ENCODE data around the gene MUC5B.

The MUC5B gene

DNA sequence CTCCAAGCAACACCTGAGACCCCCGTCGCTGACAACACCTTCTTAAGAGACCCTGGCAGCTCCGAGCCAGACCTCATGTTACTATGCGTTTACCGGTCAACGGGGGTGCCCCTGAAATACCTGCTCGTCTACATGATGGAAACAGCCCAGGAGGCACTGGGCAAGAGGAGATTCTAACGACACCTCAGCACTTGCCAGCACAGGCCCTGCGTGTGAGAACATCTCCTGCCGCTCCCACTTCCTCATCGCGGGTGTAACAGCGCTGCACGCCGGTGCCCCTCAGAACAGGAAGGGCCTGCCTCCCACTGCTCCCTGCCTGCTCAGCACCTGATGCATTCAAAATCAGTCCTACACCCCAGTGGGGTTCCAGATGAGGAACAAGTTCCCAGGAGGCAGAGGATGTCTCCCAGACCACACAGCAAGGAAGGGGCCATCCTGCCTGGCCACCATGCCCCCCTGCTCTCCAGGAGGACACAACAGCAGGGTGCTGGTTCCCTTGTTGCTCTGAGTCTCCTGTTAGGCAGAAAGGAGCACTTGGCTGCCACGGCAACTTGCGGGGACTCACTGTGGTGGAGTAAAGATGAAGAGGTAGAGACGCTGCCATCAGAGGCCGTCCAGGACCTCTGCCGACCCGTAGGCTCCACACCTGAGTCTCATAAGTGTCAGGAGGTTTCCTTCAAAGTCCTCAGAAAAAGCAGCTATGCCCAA lies 84.5 kb downstream of the MUC5B start:
- no peak for DNase-seq

DNA sequence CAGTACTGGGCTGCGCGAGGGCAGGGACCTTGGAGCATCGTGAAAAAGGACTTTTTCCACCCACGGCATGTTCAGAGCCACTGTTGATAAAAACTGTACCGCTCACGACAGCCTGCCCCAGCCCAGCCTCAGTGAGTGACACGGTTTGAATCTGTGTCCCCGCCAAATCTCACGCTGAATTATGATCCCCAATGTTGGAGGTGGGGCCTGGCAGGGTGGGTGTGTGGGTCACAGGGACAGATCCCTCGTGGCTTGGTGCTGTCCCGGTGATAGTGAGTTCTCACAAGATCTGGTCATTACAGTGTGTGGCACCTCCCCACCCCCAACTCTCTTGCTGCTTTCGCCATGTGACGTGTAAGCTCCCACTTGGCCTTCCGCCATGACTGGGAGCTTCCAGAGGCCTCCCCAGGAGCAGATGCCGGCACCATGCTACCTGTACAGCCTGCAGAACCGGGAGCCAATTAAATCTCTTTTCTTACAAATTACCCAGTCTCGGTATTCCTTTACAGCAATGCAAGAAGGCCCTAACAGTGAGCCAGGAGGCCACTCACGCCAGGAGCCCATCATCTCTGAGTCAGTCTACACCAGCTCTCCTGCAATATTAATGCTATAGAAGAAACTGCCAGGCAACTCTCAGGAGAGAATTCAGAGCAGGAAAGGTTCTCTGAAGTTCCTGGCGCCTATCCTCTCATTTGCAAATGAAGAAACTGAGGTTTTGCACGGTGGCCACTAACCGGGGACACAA lies 85.3 kb downstream of the MUC5B start:
- DNase-seq: peak in 2 of 58 donors; percentile 31 to 58

DNA sequence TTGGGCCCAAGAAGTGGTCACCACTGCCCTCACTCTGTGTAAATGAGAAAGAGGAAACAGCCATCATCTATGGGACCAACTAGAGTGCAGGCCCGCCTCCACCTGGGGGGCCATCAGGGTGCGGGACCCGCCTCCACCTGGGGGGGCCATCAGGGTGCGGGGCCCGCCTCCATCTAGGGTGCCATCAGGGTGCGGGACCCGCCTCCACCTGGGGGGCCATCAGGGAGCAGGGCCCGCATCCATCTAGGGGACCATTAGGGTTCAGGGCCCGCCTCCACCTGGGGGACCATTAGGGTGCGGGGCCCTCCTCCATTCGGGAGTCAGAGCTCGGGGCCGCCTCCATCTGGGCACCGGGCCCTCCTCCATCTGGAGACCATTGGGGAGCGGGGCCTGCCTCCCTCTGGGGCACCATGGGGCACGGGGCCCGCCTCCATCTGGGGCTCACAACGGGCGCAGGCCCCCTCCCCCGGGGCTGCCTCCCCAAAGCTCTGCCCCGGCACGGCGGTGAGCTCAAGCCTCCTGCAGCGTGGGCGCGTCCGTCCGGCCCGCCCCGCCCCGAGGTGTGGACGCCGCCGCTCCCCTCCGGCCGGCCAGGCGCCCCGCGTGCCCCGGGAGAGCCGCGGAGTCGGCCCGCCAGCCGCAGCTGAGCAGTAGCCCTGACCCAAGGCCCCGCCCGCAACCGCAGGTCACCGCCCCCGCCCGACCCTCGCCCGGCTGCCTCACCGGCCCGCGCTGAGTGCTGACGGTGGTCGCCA lies 86.1 kb downstream of the MUC5B start:
- DNase-seq: no peak

DNA sequence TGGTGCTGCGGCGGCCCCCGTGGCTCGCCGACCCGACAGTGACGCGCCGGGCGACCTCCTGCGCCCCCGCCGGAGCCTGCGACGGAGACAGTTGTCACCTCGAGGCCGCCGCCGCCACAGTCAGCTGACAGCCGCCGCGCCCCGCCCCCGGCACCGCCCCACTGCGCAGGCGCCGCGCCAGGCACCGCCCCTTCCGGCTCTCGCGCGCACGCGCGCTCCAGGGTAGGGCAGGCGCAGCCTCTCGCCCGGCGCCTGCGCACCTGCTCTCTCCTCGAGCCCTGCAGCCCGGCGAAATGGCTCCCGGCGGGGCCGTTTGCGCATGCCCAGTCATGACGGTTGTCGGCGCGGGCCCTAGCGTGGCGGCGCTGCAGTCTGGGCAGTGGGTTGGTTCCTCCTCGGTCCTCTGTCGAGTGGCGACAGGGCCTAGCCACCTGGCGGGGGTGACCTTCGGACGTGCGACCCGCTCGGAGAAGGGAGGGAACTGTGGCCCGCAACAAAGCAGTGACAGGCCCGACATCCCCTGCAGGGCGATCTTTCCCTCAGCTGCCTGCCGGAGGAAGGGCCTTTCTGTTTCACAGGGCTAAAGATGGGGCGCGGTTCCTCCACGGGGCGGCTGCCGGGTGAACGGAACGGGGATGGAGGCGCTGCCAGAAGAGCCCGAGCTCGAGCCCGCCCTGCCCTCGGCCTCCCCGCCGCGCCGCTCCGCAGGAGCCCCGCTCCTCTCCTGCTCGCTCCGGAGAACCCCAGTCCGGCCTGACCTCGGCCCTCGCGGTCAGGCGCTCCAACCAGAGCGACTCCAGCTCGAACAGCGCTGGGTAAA lies 86.8 kb downstream of the MUC5B start, which contains the start of gene TOLLIP:
Gene TOLLIP (minus strand): TSS at position 135 of the 820 bp plus-strand sequence. CDS start 134 bp downstream, at position 1.
- DNase-seq: peak; percentile 25 to 99 (median 93)

DNA sequence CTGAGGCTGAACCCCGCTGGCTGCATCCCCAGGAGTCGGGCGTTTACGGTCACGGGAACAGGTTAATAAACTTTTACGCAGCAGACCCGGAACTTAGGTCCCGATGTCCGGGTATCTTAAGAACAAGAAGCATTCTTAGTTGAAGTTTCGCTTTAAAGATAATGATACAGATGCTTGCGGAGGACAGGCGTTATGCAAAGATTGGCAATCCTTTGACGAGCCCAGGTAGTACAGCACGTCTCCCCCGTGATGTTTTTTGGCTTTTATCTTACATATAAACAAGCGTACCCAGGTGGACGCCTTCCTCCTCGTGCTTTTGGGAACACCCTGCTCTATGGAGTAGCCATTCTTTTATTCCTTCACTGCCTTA lies 87.4 kb downstream of the MUC5B start:
- DNase-seq: no peak

DNA sequence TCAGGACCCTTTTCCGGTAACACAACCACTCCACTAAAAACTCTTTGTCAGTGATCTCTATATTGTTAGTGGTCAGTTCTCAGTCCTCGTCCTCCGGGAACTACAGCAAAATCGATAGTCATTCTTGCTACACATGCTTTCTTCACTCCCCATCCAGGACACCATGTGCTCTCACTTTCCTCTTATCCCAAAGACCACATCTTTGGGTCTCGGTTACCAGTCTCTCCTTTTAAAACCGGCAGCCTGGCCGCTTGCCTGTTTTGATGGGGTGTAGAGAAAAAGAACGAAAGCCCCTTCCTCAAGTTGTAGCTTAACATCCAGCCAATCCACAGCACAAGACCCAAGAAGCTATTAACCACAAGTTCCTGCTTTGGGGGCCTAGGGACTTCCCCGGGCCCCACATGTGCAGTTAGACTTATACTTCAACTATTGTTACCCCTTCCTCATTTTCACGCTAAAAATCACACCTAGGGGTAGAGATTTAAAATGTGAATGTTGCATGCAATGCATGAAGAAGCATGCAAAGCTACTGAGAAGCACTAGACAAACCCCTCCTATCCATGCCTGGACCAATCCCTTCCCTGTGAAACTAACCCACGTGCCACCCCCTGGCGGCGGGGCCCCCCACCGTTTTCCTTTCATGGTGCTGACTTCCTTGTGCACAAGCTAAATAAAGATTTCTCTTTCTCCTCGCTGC lies 88.1 kb downstream of the MUC5B start:
- DNase-seq: no peak

All from anterior cingulate cortex (tissue), 58 donors.